WTC11 (cell line): ENCODE results near the gene KISS1R. TPM values are rescaled to one million over a fixed set of nuclear protein-coding genes. Genes with fewer than 3 reads are reported as not detected.

Source experiments
- ATAC-seq: fragments of 200-7000 bp; cut with Tn5 transposase; 2 replicates; pipeline ENCODE4 v1.10.0; 2021; ENCODE audit warnings: mild to moderate bottlenecking, moderate library complexity
- CTCF ChIA-PET: fragments of 300-600 bp; sonication (Branson Sonifier 250); formaldehyde crosslinking; loops from one replicate; lab custom pipeline; 2021; ENCODE audit warnings: antibody characterized with exemption; lab: Charles Lee
- POLR2A ChIA-PET: fragments of 350-600 bp; sonication (Branson Sonifier 250); formaldehyde crosslinking; loops from one replicate; lab custom pipeline; 2021; ENCODE audit warnings: antibody characterized with exemption; lab: Charles Lee
- DNase-seq: peaks from one replicate; pipeline ENCODE4 v3.0.0; 2021; ENCODE audit warnings: low spot score
- H3K27ac Mint-ChIP-seq: 2 replicates; pipeline ENCODE4 v1.8.0; 2021; ENCODE audit warnings: mixed read lengths
- H3K27me3 Mint-ChIP-seq: 2 replicates; pipeline ENCODE4 v1.8.0; 2021; ENCODE audit warnings: low read depth, mild to moderate bottlenecking, moderate library complexity, mixed read lengths
- H3K36me3 Mint-ChIP-seq: 2 replicates; pipeline ENCODE4 v1.8.0; 2021; ENCODE audit warnings: mixed read lengths
- H3K4me1 Mint-ChIP-seq: 2 replicates; pipeline ENCODE4 v1.8.0; 2022; ENCODE audit warnings: mixed read lengths
- H3K4me3 Mint-ChIP-seq: 2 replicates; pipeline ENCODE4 v1.8.0; 2021; ENCODE audit warnings: mild to moderate bottlenecking, moderate library complexity, mixed read lengths
- H3K9me3 Mint-ChIP-seq: 2 replicates; pipeline ENCODE4 v1.8.0; 2021; ENCODE audit warnings: mixed read lengths
- ATF3 ChIP-seq: sonication (generic); formaldehyde crosslinking; conservative IDR thresholded peaks from 2 replicates; pipeline ENCODE4 v1.8.1; 2022; ENCODE audit warnings: mild to moderate bottlenecking, missing genetic modification reagents
- CREB1 ChIP-seq: sonication (generic); formaldehyde crosslinking; IDR thresholded peaks from 2 replicates; pipeline ENCODE4 v1.8.0; 2023; ENCODE audit warnings: mild to moderate bottlenecking, missing genetic modification reagents
- ESRRA ChIP-seq: sonication (generic); formaldehyde crosslinking; IDR thresholded peaks from 2 replicates; pipeline ENCODE4 v1.8.1; 2022; ENCODE audit warnings: mild to moderate bottlenecking, missing genetic modification reagents, borderline replicate concordance
- FOXP1 ChIP-seq: sonication (generic); formaldehyde crosslinking; IDR thresholded peaks from 2 replicates; pipeline ENCODE4 v1.8.0; 2022; ENCODE audit warnings: missing genetic modification reagents, mild to moderate bottlenecking, moderate library complexity, borderline replicate concordance
- FOXP4 ChIP-seq: sonication (generic); formaldehyde crosslinking; IDR thresholded peaks from 2 replicates; pipeline ENCODE4 v1.8.0; 2022; ENCODE audit warnings: mild to moderate bottlenecking, missing genetic modification reagents
- IRF1 ChIP-seq: sonication (generic); formaldehyde crosslinking; IDR thresholded peaks from 2 replicates; pipeline ENCODE4 v1.8.0; 2023; ENCODE audit warnings: missing genetic modification reagents
- JUN ChIP-seq: sonication (generic); formaldehyde crosslinking; IDR thresholded peaks from 2 replicates; pipeline ENCODE4 v1.8.0; 2023; ENCODE audit warnings: mild to moderate bottlenecking, missing genetic modification reagents
- NFYB ChIP-seq: sonication (generic); formaldehyde crosslinking; conservative IDR thresholded peaks from 2 replicates; pipeline ENCODE4 v1.8.0; 2022; ENCODE audit warnings: low read depth, missing genetic modification reagents
- NR1H2 ChIP-seq: sonication (generic); formaldehyde crosslinking; IDR thresholded peaks from 2 replicates; pipeline ENCODE4 v1.9.0; 2021; ENCODE audit warnings: mild to moderate bottlenecking, moderate library complexity, missing genetic modification reagents
- PRRX2 ChIP-seq: fragments of 250-450 bp; sonication (Bioruptor Pico); IDR thresholded peaks from 2 replicates; pipeline ENCODE4 v1.8.0; 2021; ENCODE audit warnings: mild to moderate bottlenecking
- SMAD4 ChIP-seq: sonication (generic); formaldehyde crosslinking; IDR thresholded peaks from 2 replicates; pipeline ENCODE4 v1.8.0; 2022; ENCODE audit warnings: mild to moderate bottlenecking, missing genetic modification reagents
- SP1 ChIP-seq: sonication (generic); formaldehyde crosslinking; conservative IDR thresholded peaks from 2 replicates; pipeline ENCODE4 v1.8.1; 2022; ENCODE audit warnings: missing genetic modification reagents
- TEAD1 ChIP-seq: sonication (generic); formaldehyde crosslinking; IDR thresholded peaks from 2 replicates; pipeline ENCODE4 v1.8.0; 2022; ENCODE audit warnings: mild to moderate bottlenecking, missing genetic modification reagents
- USF2 ChIP-seq: sonication (generic); formaldehyde crosslinking; IDR thresholded peaks from 2 replicates; pipeline ENCODE4 v1.8.1; 2023; ENCODE audit warnings: mild to moderate bottlenecking, missing genetic modification reagents, moderate library complexity
- ZBTB43 ChIP-seq: sonication (generic); formaldehyde crosslinking; IDR thresholded peaks from 2 replicates; pipeline ENCODE4 v1.8.1; 2023; ENCODE audit warnings: mild to moderate bottlenecking, missing genetic modification reagents
- ZNF121 ChIP-seq: sonication (generic); formaldehyde crosslinking; IDR thresholded peaks from 2 replicates; pipeline ENCODE4 v1.8.0; 2023; ENCODE audit warnings: missing genetic modification reagents
- ZNF281 ChIP-seq: sonication (generic); formaldehyde crosslinking; IDR thresholded peaks from 2 replicates; pipeline ENCODE4 v1.8.0; 2023; ENCODE audit warnings: mild to moderate bottlenecking, missing genetic modification reagents
- ZNF317 ChIP-seq: sonication (generic); formaldehyde crosslinking; IDR thresholded peaks from 2 replicates; pipeline ENCODE4 v1.8.1; 2023; ENCODE audit warnings: low read depth, mild to moderate bottlenecking, moderate library complexity, missing genetic modification reagents, borderline replicate concordance
- ZNF671 ChIP-seq: fragments of 250-450 bp; sonication (Bioruptor Pico); IDR thresholded peaks from 2 replicates; pipeline ENCODE4 v1.8.0; 2021; ENCODE audit warnings: mild to moderate bottlenecking
- total RNA-seq: library from RNA; stranded (reverse); gene quantifications from 3 replicates; pipeline ENCODE4 v1.2.3, GENCODE V29; 2021

KISS1R gene
- total RNA-seq, 1 experiment from 2014 or later: 2.9 TPM

- TF ChIP-seq USF2 (CRISPR knock-in tag): no peak
- no peak for TF ChIP-seq SMAD4
- no peak for TF ChIP-seq ZNF317 (CRISPR knock-in tag)
- TF ChIP-seq FOXP1: no peak
- peak; percentile 82 for TF ChIP-seq ZNF281 (CRISPR knock-in tag)
- TF ChIP-seq NR1H2 (CRISPR knock-in tag): no peak
- TF ChIP-seq ATF3 (CRISPR knock-in tag): no peak
- TF ChIP-seq IRF1 (CRISPR knock-in tag): no peak
These were observed 10.2 kb downstream of the KISS1R start (continued) for GRCh38 chr19:927351-927779.

GRCh38 chr19:927780-928401 is 10.8 kb downstream of the KISS1R start:
- ATAC-seq (peak; percentile 19), DNase-seq (no peak)
- no peaks in the 10 kb centered on the region for H3K9me3 Mint-ChIP-seq
- H3K4me1 Mint-ChIP-seq: peaks cover 19% of the 10 kb centered on the region
- H3K27me3 Mint-ChIP-seq: no peaks in the 10 kb centered on the region; the same call in 1 of the 2 replicates
- no peak overlapping the region for H3K27ac Mint-ChIP-seq
- POLR2A ChIA-PET: interaction anchor here (1.2 kb wide), 1 partner anchor 56 kb away, joined by 4 read pairs; the partner anchor contains the start of gene WDR18
- TF ChIP-seq SP1 (0 out of 2 replicates have a peak, but pooled peaks have one; percentile 31), ESRRA (CRISPR knock-in tag) (no peak)
- peak overlapping the region; percentile 75 for H3K4me3 Mint-ChIP-seq
- CTCF ChIA-PET: no interaction called here
- peaks cover 11% of the 10 kb centered on the region for H3K36me3 Mint-ChIP-seq

GRCh38 chr19:928471-929202 is 11.5 kb downstream of the KISS1R start:
- Mint-ChIP-seq H3K36me3 (peaks cover 11% of the 10 kb centered on the region), H3K9me3 (no peaks in the 10 kb centered on the region), H3K4me1 (peaks cover 19% of the 10 kb centered on the region), H3K27ac (peak overlapping the region; percentile 23; the same call in 1 of the 2 replicates), H3K27me3 (no peaks in the 10 kb centered on the region), H3K4me3 (peak overlapping the region; percentile 33)
- ChIA-PET CTCF (interaction anchor here (0.6 kb wide), 1 partner anchor 65 kb away, joined by 3 read pairs; no protein-coding TSS in a partner anchor), POLR2A (no interaction called here)
- no peak for TF ChIP-seq FOXP4 (CRISPR knock-in tag)
- TF ChIP-seq PRRX2 (CRISPR knock-in tag): no peak
- no peak for TF ChIP-seq JUN (CRISPR knock-in tag)
- no peak for TF ChIP-seq TEAD1
- no peak for TF ChIP-seq CREB1
- TF ChIP-seq ZNF671: no peak
- TF ChIP-seq NFYB: no peak
- TF ChIP-seq ZNF121: 0 out of 2 replicates have a peak, but pooled peaks have one; percentile 44
- TF ChIP-seq USF2 (CRISPR knock-in tag): peak; percentile 47; the same call in 1 of the 2 replicates
- TF ChIP-seq ZBTB43 (CRISPR knock-in tag): no peak
- ATAC-seq (no peak), DNase-seq (peak; percentile 55)
